Kidney epithelial cell (primary cell): Measurements from ENCODE around the gene IFRD1. TPM values are rescaled to one million over a fixed set of nuclear protein-coding genes. Genes with fewer than 3 reads are reported as not detected.
"Not testable (repeated sequence)": the region's sequence is repeated elsewhere in the genome, so short reads cannot be mapped to it uniquely, and the experiment has no call there.

Experiments used
- DNase-seq: peaks from one replicate; pipeline ENCODE4 v3.0.0-alpha.2; 2010; ENCODE audit warnings: low read depth
- H3K27me3 ChIP-seq: 2 replicates; pipeline ENCODE4 v1.6.0; 2011; ENCODE audit warnings: low read length; ENCODE audit not compliant: control insufficient read depth, insufficient read depth
- H3K36me3 ChIP-seq: 2 replicates; pipeline ENCODE4 v1.5.1; 2011; ENCODE audit warnings: low read length; ENCODE audit not compliant: control insufficient read depth, insufficient read depth
- H3K4me3 ChIP-seq: 2 replicates; pipeline ENCODE4 v1.5.1; 2011; ENCODE audit warnings: low read depth, mild to moderate bottlenecking, control low read depth, low read length
- CTCF ChIP-seq: IDR thresholded peaks from 2 replicates; pipeline ENCODE4 v1.5.1; 2011; ENCODE audit warnings: mild to moderate bottlenecking, moderate library complexity, low read length, control low read depth, inconsistent platforms; ENCODE audit not compliant: insufficient read depth, poor library complexity, severe bottlenecking
- total RNA-seq: library from RNA; depleted of rRNA; stranded (reverse); fragments of >200 nt; gene quantifications from 2 replicates; pipeline ENCODE4 v1.2.3, GENCODE V29; 2015

IFRD1 gene
- total RNA-seq, 1 donor from 2014 or later, result 87.3 TPM

- no peak for TF ChIP-seq CTCF
- Histone ChIP-seq H3K36me3 (no peaks in the 10 kb centered on the region), H3K4me3 (no peak overlapping the region), H3K27me3 (no peaks in the 10 kb centered on the region)
- no peak for DNase-seq
Observed at GRCh38 chr7:112510001-112510742, 59.9 kb downstream of the IFRD1 start.

GRCh38 chr7:112510743-112511110 is 60.5 kb downstream of the IFRD1 start:
- Histone ChIP-seq H3K36me3 (no peaks in the 10 kb centered on the region), H3K4me3 (no peak overlapping the region), H3K27me3 (no peaks in the 10 kb centered on the region)
- DNase-seq, result no peak
- no peak for TF ChIP-seq CTCF

GRCh38 chr7:112511451-112512202 is 61.4 kb downstream of the IFRD1 start:
- no peaks in the 10 kb centered on the region for H3K27me3 ChIP-seq
- no peak for DNase-seq
- TF ChIP-seq CTCF, result no peak

GRCh38 chr7:112512451-112513210 is 62.4 kb downstream of the IFRD1 start:
- Histone ChIP-seq H3K36me3 (no peaks in the 10 kb centered on the region), H3K27me3 (peaks cover 2% of the 10 kb centered on the region), H3K4me3 (no peak overlapping the region)
- no peak for TF ChIP-seq CTCF
- no peak for DNase-seq

More at GRCh38 chr7:112511451-112512202, 61.4 kb downstream of the IFRD1 start:
- Histone ChIP-seq H3K4me3 (no peak overlapping the region), H3K36me3 (no peaks in the 10 kb centered on the region)

- Histone ChIP-seq H3K36me3 (no peaks in the 10 kb centered on the region), H3K4me3 (no peak overlapping the region), H3K27me3 (peaks cover 2% of the 10 kb centered on the region)
- no peak for TF ChIP-seq CTCF
- no peak for DNase-seq
Observed at GRCh38 chr7:112515989-112516388, 65.7 kb downstream of the IFRD1 start.

GRCh38 chr7:112516418-112516817 is 66.2 kb downstream of the IFRD1 start:
- not testable (repeated sequence) for DNase-seq, H3K27me3 ChIP-seq, H3K36me3 ChIP-seq, H3K4me3 ChIP-seq
